ENCODE results near the gene GRAMD1C. TPM values are rescaled to one million over a fixed set of nuclear protein-coding genes. Genes with fewer than 3 reads are reported as not detected.
"Not testable (repeated sequence)": the region's sequence is repeated elsewhere in the genome, so short reads cannot be mapped to it uniquely, and the experiment has no call there.

Gene GRAMD1C
- polyA plus RNA-seq, 4 donors, result 17.7 to 33.5 (median 20.9) TPM

DNA sequence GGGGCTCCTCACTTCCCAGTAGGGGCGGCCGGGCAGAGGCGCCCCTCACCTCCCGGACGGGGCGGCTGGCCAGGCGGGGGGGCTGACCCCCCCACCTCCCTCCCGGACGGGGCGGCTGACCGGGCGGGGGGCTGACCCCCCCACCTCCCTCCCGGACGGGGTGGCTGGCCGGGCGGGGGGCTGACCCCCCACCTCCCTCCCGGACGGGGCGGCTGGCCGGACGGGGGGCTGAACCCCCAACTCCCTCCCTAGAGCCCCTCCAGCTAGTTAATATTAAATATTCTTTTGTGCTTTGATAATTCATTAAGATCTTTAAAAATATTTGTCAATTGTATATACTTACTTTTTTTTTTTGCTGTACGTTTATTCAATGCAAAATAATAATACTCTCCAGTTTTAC, 11.3 kb downstream of the GRAMD1C start:
- DNase-seq (ENCODE audit: low read depth in 4 of 4, low spot score in 2 of 4), result not testable (repeated sequence)

GRCh38 chr3:113850391-113850790, 11.8 kb downstream of the GRAMD1C start:
- not testable (repeated sequence) for DNase-seq (ENCODE audit: low read depth in 4 of 4, low spot score in 2 of 4)

- no peak for DNase-seq (ENCODE audit: low read depth in 4 of 4, low spot score in 2 of 4)
Observed at GRCh38 chr3:113852506-113852905, 13.9 kb downstream of the GRAMD1C start.

DNA sequence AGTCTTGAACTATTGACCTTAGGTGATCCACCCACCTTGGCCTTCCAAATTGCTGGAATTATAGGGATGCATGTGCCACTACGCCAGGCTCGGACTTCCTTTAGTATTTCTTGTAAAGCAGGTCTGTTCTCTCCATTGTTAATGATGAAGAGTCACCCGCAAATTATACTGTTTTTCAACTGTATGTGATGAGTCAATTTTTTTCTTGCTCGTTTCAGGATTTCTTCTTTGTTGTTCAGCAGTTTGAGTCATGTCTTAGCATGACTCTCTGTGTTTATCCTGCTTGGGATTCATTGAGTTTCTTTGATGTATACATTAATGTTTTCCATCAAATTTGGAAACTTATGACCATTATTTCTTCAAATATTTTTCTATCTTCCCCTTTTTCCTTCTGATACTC, 28.9 kb downstream of the GRAMD1C start:
- DNase-seq (ENCODE audit: low read depth in 4 of 4, low spot score in 2 of 4), result no peak

GRCh38 chr3:113873293-113873692, 34.7 kb downstream of the GRAMD1C start:
- no peak for DNase-seq (ENCODE audit: low read depth in 4 of 4, low spot score in 2 of 4)

DNA sequence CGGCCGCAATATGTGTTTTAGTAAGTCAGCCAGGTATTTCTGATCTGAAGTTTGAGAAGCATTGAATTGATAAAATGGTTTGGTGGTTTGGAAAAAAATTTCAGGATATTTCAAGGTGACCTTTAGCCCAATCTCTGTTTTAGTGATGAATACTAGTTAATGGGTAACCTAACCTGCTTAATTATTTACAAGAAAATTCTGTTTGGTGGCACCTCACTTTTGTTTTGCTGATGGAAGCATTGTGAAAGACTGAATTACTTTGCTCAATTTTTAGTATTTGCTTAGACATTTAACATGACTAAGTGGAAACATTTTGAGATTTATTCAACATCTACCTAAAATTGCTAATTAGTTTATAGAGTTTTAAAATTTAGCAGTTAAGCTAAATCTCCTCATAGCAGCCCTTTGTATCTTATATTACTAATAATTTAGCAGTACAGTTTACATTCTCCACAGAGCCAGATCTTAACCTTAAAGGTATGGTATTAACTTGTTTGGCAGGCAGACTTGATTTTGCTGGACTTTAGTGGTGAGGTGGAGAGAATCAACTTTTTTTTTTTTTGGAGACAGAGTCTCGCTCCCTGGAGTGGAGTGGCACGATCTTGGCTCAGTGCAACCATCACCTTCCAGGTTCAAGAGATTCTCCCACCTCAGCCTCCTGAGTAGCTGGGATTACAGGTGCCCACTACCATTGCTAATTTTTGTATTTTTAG, 35.4 kb downstream of the GRAMD1C start:
- DNase-seq (ENCODE audit: low read depth in 4 of 4, low spot score in 2 of 4), result no peak

DNA sequence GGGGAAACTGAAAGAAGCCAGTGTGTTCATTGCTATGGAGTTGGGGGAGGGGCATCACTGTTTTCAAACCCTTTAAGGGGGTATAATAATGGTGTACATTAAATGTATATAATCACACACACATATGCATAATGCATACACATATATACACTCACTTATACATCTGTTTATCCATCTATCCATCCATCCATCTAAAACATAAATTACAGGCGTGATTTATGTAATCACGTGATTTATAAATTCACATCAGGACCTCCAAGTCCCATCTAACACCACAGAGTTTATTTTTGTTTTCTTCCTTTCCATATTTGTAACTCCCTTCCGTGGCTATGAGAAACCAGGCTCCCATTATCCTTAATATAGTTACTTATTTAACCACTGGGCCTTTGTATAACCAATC, 39.8 kb downstream of the GRAMD1C start:
- no peak for DNase-seq (ENCODE audit: low read depth in 4 of 4, low spot score in 2 of 4)

- DNase-seq (ENCODE audit: low read depth in 4 of 4, low spot score in 2 of 4), result no peak
Observed at GRCh38 chr3:113885050-113885449, 46.5 kb downstream of the GRAMD1C start.

DNA sequence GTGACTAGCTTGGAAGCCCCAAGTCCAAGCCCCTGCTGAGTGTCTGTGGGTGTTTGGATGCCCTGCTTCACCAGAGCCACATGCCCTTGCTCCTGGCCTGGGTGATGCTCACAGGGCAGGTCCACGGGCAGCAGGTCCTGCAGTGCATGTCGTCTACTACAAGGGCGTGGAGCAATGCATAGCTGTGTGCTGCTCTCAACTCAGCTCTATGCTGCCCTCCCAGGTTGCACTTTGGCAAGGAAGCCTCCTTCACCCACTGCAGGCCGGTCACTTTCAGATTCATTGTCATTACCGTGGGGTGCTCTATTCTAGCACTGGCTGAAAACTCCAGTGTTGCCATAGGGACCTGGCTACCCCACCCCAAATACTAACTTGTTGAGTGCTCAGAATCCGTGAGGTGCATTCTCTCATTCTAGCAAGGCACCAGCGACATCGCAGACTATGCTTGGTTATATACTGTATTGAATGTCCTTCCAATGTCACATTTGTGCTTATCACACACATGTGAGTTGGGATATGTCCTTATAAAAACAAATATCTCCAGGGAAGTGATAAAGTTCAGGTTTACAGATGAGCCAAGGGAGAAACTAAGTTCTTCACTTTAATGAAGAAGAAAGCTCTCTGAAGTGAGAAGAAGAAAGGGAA, 51.8 kb downstream of the GRAMD1C start:
- no peak for DNase-seq (ENCODE audit: low read depth in 4 of 4, low spot score in 2 of 4)

GRCh38 chr3:113894927-113895326, 56.3 kb downstream of the GRAMD1C start:
- DNase-seq (ENCODE audit: low read depth in 4 of 4, low spot score in 2 of 4), result no peak

GRCh38 chr3:113895964-113896363, 57.4 kb downstream of the GRAMD1C start:
- no peak for DNase-seq (ENCODE audit: low read depth in 4 of 4, low spot score in 2 of 4)

GRCh38 chr3:113896930-113897329, 58.3 kb downstream of the GRAMD1C start:
- no peak for DNase-seq (ENCODE audit: low read depth in 4 of 4, low spot score in 2 of 4)

- no peak for DNase-seq (ENCODE audit: low read depth in 4 of 4, low spot score in 2 of 4)
Observed at GRCh38 chr3:113897373-113897777, 58.8 kb downstream of the GRAMD1C start.

GRCh38 chr3:113898892-113899291, 60.3 kb downstream of the GRAMD1C start:
- no peak for DNase-seq (ENCODE audit: low read depth in 4 of 4, low spot score in 2 of 4)

GRCh38 chr3:113906568-113907140, 68.1 kb downstream of the GRAMD1C start:
- no peak for DNase-seq (ENCODE audit: low read depth in 4 of 4, low spot score in 2 of 4)

DNA sequence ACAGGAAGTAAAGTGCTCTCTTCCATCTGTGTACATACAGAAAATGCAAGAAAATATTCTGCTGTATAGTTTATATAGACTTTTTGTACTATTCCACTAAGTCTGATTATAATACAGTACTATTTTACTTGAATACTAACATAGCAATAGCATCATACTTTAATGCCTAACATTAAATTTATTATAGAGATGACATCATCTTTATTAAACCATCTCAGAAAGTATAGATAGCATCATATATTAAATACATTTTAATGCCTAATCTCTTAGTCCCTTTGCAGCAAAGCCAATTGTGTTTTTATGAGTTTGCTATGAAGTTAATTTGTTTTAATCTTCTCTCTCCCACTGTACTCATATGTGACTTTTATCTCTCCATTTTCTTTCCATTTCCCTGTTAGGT, 69.5 kb downstream of the GRAMD1C start:
- no peak for DNase-seq (ENCODE audit: low read depth in 4 of 4, low spot score in 2 of 4)

DNA sequence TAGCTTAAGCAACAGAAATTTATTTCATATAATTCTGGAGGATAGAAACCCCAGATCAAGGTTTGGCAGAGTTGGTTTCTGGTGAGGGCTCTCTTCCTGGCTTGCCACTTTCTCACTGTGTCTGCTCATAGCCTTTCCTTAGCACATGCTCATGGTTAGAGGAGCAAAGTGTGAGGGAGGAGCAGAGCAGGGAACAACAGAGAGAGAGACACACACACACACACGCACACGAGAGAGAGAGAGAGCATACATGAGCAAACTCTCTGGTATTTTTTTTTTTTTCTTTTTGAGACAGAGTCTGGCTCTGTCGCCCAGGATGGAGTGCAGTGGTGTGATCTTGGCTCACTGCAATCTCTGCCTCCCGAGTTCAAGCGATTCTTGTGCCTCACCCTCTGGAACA, 72.4 kb downstream of the GRAMD1C start:
- DNase-seq (ENCODE audit: low read depth in 4 of 4, low spot score in 2 of 4), result no peak

- peak; percentile 6 to 32 (median 22) for DNase-seq (ENCODE audit: low read depth in 4 of 4, low spot score in 2 of 4)
Observed at GRCh38 chr3:113912552-113913236, 74.1 kb downstream of the GRAMD1C start.

GRCh38 chr3:113914646-113915045, 76.1 kb downstream of the GRAMD1C start:
- DNase-seq (ENCODE audit: low read depth in 4 of 4, low spot score in 2 of 4), result no peak

DNA sequence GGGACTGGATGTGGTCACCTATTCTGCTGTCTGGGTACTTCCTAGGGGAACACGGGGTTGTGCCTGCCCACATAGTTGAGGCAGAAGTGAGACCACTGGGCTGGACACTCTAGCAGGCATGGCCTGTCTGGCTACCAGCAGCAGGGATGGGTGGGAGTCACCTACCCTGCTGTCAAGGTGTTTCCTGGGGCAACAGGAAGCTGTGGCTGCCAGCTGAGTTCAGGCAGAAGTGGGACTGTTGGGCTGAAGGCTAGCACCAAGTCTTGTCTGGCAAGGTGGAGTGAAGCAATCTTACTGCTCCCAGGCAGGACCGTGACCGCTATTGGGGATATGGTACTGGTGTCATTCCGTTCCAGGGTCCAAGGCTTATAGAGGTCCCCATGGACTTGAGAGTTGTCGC, 89.0 kb downstream of the GRAMD1C start:
- no peak for DNase-seq (ENCODE audit: low read depth in 4 of 4, low spot score in 2 of 4)

GRCh38 chr3:113946831-113947230, 108.2 kb downstream of the GRAMD1C start:
- DNase-seq (ENCODE audit: low read depth in 4 of 4, low spot score in 2 of 4), result no peak

All from left renal cortex interstitium (tissue), 4 donors.